ENCODE measurements around the gene LCE1F.

DNA sequence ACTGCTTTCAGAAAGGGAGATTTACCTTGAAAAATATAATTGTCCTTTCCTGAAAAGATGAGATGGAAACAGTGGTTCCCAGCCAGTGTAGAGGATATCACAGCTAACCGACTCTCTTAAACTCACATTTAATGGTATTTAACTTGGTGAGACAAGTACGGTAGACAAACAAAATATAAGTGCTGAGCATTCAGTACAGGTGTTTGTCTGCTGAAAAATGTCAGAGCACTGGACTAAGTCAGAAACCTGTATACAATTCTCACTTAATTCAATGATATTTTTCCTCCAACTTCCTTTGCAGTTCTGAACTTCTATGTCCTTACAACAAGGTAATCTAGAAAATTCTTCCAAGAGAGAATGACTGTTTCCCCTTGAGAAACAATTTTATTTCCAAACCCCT is 36.7 kb downstream of the LCE1F start, which contains the start of gene LCE1B:
- no peak for TF ChIP-seq POLR2A (IDR thresholded peaks at IDR 0.05)
- TF ChIP-seq, protein P1, sequence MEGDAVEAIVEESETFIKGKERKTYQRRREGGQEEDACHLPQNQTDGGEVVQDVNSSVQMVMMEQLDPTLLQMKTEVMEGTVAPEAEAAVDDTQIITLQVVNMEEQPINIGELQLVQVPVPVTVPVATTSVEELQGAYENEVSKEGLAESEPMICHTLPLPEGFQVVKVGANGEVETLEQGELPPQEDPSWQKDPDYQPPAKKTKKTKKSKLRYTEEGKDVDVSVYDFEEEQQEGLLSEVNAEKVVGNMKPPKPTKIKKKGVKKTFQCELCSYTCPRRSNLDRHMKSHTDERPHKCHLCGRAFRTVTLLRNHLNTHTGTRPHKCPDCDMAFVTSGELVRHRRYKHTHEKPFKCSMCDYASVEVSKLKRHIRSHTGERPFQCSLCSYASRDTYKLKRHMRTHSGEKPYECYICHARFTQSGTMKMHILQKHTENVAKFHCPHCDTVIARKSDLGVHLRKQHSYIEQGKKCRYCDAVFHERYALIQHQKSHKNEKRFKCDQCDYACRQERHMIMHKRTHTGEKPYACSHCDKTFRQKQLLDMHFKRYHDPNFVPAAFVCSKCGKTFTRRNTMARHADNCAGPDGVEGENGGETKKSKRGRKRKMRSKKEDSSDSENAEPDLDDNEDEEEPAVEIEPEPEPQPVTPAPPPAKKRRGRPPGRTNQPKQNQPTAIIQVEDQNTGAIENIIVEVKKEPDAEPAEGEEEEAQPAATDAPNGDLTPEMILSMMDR (IDR thresholded peaks at IDR 0.05), result no peak

All from adrenal gland (tissue), 5 donors.